ENCODE measurements around the gene CCDC74B.
A peak's percentile ranks its signal among the peaks of the same experiment; 100 is the strongest.

CCDC74B gene

DNA sequence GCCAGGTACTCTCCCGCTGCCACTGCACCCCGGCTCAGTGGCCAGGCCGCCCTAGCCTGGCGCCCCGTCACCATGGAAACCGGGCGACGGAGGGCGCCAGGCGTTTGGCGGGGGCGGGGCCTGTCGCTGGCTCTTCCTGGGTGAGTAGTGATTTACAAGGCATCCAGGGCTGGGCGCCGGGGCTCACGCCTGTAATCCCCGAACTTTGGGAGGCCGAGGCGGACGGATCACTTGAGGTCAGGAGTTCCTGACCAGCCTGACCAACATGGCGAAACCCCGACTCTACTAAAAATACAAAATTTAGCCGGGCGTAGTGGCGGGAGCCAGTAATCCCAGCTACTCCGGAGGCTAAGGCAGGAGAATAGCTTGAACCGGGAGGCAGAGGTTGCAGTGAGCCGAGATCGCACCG lies at the start of gene CCDC74B:
TSS of gene CCDC74B (minus strand) at position 107 of the 409 bp plus-strand sequence. CDS start 116 bp downstream, outside the sequence.
- 0 out of 2 replicates have a peak, but pooled peaks have one; percentile 12 for TF ChIP-seq TAF1 (IDR thresholded peaks at IDR 0.05; ENCODE audit: low read depth)

DNA sequence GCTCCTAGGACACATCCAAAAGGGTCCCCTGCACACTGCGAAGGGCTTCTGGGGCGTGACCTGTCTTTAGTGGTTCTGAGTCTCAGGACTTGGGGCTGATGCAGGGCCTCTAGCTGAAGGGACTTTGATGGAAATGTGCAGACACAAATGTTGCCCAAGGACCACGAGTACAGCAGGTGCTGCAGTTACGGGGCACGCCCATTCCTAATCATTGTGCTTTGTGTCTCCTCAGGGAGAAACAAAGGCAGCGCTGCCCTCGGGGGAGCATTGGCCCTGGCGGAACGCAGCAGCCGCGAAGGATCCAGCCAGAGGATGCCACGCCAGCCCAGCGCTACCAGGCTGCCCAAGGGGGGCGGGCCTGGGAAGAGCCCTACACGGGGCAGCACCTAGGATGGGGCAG lies 45.3 kb upstream of the CCDC74B start:
- TF ChIP-seq EGR1 (IDR thresholded peaks at IDR 0.05): no peak
- TF ChIP-seq, protein P1, sequence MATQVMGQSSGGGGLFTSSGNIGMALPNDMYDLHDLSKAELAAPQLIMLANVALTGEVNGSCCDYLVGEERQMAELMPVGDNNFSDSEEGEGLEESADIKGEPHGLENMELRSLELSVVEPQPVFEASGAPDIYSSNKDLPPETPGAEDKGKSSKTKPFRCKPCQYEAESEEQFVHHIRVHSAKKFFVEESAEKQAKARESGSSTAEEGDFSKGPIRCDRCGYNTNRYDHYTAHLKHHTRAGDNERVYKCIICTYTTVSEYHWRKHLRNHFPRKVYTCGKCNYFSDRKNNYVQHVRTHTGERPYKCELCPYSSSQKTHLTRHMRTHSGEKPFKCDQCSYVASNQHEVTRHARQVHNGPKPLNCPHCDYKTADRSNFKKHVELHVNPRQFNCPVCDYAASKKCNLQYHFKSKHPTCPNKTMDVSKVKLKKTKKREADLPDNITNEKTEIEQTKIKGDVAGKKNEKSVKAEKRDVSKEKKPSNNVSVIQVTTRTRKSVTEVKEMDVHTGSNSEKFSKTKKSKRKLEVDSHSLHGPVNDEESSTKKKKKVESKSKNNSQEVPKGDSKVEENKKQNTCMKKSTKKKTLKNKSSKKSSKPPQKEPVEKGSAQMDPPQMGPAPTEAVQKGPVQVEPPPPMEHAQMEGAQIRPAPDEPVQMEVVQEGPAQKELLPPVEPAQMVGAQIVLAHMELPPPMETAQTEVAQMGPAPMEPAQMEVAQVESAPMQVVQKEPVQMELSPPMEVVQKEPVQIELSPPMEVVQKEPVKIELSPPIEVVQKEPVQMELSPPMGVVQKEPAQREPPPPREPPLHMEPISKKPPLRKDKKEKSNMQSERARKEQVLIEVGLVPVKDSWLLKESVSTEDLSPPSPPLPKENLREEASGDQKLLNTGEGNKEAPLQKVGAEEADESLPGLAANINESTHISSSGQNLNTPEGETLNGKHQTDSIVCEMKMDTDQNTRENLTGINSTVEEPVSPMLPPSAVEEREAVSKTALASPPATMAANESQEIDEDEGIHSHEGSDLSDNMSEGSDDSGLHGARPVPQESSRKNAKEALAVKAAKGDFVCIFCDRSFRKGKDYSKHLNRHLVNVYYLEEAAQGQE (IDR thresholded peaks at IDR 0.05; ENCODE audit: low read depth): no peak
- TF ChIP-seq TEAD4 (IDR thresholded peaks at IDR 0.05): no peak
- no peak for TF ChIP-seq TCF12 (IDR thresholded peaks at IDR 0.05; ENCODE audit: low read depth)
- no peak for TF ChIP-seq TAF1 (IDR thresholded peaks at IDR 0.05; ENCODE audit: low read depth)
- TF ChIP-seq, protein P2, sequence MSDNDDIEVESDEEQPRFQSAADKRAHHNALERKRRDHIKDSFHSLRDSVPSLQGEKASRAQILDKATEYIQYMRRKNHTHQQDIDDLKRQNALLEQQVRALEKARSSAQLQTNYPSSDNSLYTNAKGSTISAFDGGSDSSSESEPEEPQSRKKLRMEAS (IDR thresholded peaks at IDR 0.05): no peak
- no peak for TF ChIP-seq NFIC (IDR thresholded peaks at IDR 0.05)
- no peak for TF ChIP-seq RAD21 (IDR thresholded peaks at IDR 0.05; ENCODE audit: low read depth)
- TF ChIP-seq EP300 (IDR thresholded peaks at IDR 0.05; ENCODE audit: borderline replicate concordance): no peak
- TF ChIP-seq FOXM1 (IDR thresholded peaks at IDR 0.05; ENCODE audit: borderline replicate concordance, low read depth): no peak
- TF ChIP-seq YY1 (IDR thresholded peaks at IDR 0.05; ENCODE audit: low read depth): no peak

DNA sequence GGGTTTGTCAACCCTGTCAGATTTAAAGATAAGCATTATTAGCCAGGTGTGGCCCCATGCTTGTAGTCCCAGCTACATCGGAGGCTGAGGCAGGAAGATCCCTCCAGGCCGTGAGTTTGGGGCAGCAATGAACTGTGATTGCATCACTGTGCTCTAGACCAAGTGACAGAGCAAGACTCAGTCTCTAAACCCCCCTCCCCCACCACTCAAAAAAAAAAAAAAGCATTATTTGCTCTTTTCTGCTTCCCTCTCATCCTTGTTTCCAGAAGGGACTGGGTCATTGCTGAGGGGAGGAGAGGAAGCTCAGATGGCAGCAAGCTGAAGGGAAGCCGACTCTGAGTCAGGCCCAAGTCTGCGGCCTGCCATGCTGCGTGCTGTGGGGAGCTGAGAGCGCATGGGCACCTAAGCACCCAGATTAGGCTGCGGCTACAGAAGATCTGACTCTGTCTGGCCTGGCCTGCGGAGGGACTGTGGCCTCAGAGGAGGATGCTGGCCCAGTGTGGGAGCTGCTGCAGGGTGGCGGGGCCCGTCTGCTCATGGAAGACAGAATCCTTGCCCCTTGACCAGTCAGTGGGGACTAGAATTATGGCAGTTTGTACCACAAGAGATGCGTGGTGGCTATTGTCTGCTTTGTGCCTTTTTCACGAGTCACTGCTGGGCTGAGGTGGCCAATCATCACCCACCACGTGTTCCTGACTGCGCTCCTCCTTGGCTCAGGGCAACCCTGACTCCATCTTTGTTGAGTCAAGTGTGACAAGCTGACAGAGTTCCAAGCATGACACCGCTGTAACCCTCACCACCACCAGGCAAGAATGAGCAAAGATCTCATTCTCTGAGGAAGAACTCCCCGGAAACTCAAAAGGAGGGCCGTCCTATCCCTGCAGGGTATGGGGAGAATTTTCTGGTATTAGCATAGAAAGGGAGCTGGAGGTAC lies 43.2 kb upstream of the CCDC74B start:
- 0 out of 2 replicates have a peak, but pooled peaks have one; percentile 10 for TF ChIP-seq CEBPB (IDR thresholded peaks at IDR 0.05)

DNA sequence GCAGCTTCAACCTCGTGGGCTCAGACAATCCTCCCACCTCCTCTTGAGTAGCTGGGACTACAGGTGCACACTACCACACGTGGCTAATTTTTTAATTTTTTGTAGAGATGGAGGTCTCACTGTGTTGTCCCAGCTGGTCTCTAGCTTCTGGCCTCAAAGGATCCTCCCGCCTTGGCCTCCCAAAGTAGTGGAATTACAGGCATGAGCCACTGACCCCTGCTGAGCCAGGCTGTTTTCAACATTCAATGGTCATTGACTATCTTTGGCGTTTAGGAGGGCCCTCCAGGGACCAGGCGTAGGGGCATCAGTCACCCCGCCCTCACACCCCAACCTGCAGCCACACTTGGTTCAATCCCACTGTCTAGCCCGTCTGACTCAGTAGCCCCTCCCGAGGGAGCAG lies 42.4 kb upstream of the CCDC74B start:
- TF ChIP-seq FOXM1 (IDR thresholded peaks at IDR 0.05; ENCODE audit: borderline replicate concordance, low read depth) (no peak), RAD21 (IDR thresholded peaks at IDR 0.05; ENCODE audit: low read depth) (no peak), TCF12 (IDR thresholded peaks at IDR 0.05; ENCODE audit: low read depth) (no peak), NFIC (IDR thresholded peaks at IDR 0.05) (no peak), TEAD4 (IDR thresholded peaks at IDR 0.05) (no peak), EP300 (IDR thresholded peaks at IDR 0.05; ENCODE audit: borderline replicate concordance) (no peak), EGR1 (IDR thresholded peaks at IDR 0.05) (no peak), YY1 (IDR thresholded peaks at IDR 0.05; ENCODE audit: low read depth) (no peak), ZBTB7A (IDR thresholded peaks at IDR 0.05; ENCODE audit: low read depth) (no peak), CREB1 (IDR thresholded peaks at IDR 0.05; ENCODE audit: low read depth) (no peak), TAF1 (IDR thresholded peaks at IDR 0.05; ENCODE audit: low read depth) (no peak), CEBPB (IDR thresholded peaks at IDR 0.05) (no peak)
- TF ChIP-seq, protein P3, sequence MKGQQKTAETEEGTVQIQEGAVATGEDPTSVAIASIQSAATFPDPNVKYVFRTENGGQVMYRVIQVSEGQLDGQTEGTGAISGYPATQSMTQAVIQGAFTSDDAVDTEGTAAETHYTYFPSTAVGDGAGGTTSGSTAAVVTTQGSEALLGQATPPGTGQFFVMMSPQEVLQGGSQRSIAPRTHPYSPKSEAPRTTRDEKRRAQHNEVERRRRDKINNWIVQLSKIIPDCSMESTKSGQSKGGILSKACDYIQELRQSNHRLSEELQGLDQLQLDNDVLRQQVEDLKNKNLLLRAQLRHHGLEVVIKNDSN (IDR thresholded peaks at IDR 0.05): no peak
- TF ChIP-seq, protein P2 (IDR thresholded peaks at IDR 0.05): no peak
- TF ChIP-seq, protein P1 (IDR thresholded peaks at IDR 0.05; ENCODE audit: low read depth): no peak

DNA sequence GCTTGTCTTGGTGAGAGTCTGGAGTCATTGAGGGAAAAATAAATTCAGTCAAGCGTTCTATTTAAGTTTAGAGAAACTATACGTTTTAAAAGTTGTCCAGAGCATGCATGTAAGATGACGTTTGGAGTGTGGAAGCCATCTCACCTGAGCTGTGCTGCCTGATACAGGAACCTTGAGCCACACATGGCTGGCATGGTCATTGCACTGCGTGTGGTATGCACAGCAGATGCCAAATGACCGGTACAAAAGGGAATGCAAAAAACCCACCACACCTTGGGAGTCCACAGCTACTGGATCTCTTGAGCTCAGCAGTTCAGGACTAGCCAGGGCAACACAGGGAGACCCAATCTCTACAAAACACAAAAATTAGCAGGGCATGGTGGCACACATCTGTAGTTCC lies 41.5 kb upstream of the CCDC74B start:
- TF ChIP-seq CEBPB (IDR thresholded peaks at IDR 0.05) (no peak), EP300 (IDR thresholded peaks at IDR 0.05; ENCODE audit: borderline replicate concordance) (no peak), NFIC (IDR thresholded peaks at IDR 0.05) (no peak), TCF12 (IDR thresholded peaks at IDR 0.05; ENCODE audit: low read depth) (no peak), YY1 (IDR thresholded peaks at IDR 0.05; ENCODE audit: low read depth) (no peak), FOXM1 (IDR thresholded peaks at IDR 0.05; ENCODE audit: borderline replicate concordance, low read depth) (no peak), RAD21 (IDR thresholded peaks at IDR 0.05; ENCODE audit: low read depth) (no peak), EGR1 (IDR thresholded peaks at IDR 0.05) (no peak), CREB1 (IDR thresholded peaks at IDR 0.05; ENCODE audit: low read depth) (no peak), TAF1 (IDR thresholded peaks at IDR 0.05; ENCODE audit: low read depth) (no peak)
- TF ChIP-seq, protein P1 (IDR thresholded peaks at IDR 0.05; ENCODE audit: low read depth): no peak
- TF ChIP-seq, protein P2 (IDR thresholded peaks at IDR 0.05): no peak
- TF ChIP-seq, protein P3 (IDR thresholded peaks at IDR 0.05): no peak

Measured in Ishikawa (cell line).